CD4-positive, alpha-beta T cell (primary cell): ENCODE data around the gene TTLL13. TPM values are rescaled to one million over a fixed set of nuclear protein-coding genes. Genes with fewer than 3 reads are reported as not detected.

Source experiments
- ATAC-seq: fragments of 200-7000 bp; cut with Tn5 transposase; one replicate; pipeline ENCODE4 v1.10.0; 2022; ENCODE audit warnings: mild to moderate bottlenecking; ENCODE audit not compliant: poor library complexity
- CTCF ChIA-PET: fragments of 350-600 bp; sonication (Branson Sonifier 250); formaldehyde crosslinking; loops from one replicate; lab custom pipeline; 2021; ENCODE audit warnings: antibody characterized with exemption, inconsistent platforms; lab: Charles Lee
- POLR2A ChIA-PET: fragments of 350-600 bp; sonication (Branson Sonifier 250); formaldehyde crosslinking; loops from one replicate; lab custom pipeline; 2021; ENCODE audit warnings: antibody characterized with exemption, inconsistent platforms; lab: Charles Lee
- DNase-seq, 14 experiments: peaks; one replicate each; pipeline ENCODE4 v3.0.0-alpha.2; 2013 to 2020; ENCODE audit warnings: mixed read lengths in 2 of 14
- H3K27ac ChIP-seq, 2 donors: one replicate each; pipeline versions ENCODE4 v1.5.1 to v1.7.0; 2013; ENCODE audit warnings: low read length in 2 of 2, low read depth in 1 of 2, mild to moderate bottlenecking in 1 of 2
- H3K27me3 ChIP-seq, 2 experiments: 1 replicate in 1 of 2; 2 replicates in 1 of 2; pipeline versions ENCODE4 v1.6.1 to v1.7.0; 2013; ENCODE audit warnings: low read length in 2 of 2, control low read depth in 1 of 2, mild to moderate bottlenecking in 1 of 2, moderate library complexity in 1 of 2; ENCODE audit not compliant: insufficient read depth in 2 of 2, control insufficient read depth in 1 of 2
- H3K36me3 ChIP-seq: one replicate; pipeline ENCODE4 v1.6.1; 2013; ENCODE audit warnings: low read length, control low read depth; ENCODE audit not compliant: insufficient read depth
- H3K4me1 ChIP-seq: one replicate; pipeline ENCODE4 v1.6.1; 2013; ENCODE audit warnings: low read length, control low read depth; ENCODE audit not compliant: insufficient read depth
- H3K4me3 ChIP-seq: one replicate; pipeline ENCODE4 v1.5.1; 2013; ENCODE audit warnings: mild to moderate bottlenecking, low read length, moderate library complexity
- H3K9me3 ChIP-seq, 2 experiments: 1 replicate in 1 of 2; 2 replicates in 1 of 2; pipeline versions ENCODE4 v1.6.1 to v1.7.0; 2013; ENCODE audit warnings: low read length in 2 of 2, mild to moderate bottlenecking in 2 of 2, control low read depth in 1 of 2, moderate library complexity in 1 of 2; ENCODE audit not compliant: control insufficient read depth in 1 of 2, insufficient read depth in 1 of 2
- H3K27ac Mint-ChIP-seq: one replicate; pipeline ENCODE4 v1.8.0; 2020; ENCODE audit warnings: mixed read lengths
- H3K27me3 Mint-ChIP-seq: one replicate; pipeline ENCODE4 v1.8.0; 2021; ENCODE audit warnings: mixed read lengths
- H3K36me3 Mint-ChIP-seq: one replicate; pipeline ENCODE4 v1.8.0; 2021; ENCODE audit warnings: low read depth, mixed read lengths
- H3K4me1 Mint-ChIP-seq: one replicate; pipeline ENCODE4 v1.8.0; 2021; ENCODE audit warnings: low read depth, mixed read lengths
- H3K4me3 Mint-ChIP-seq: one replicate; pipeline ENCODE4 v1.8.0; 2020; ENCODE audit warnings: mild to moderate bottlenecking, mixed read lengths
- H3K9me3 Mint-ChIP-seq: one replicate; pipeline ENCODE4 v1.8.0; 2020; ENCODE audit warnings: mixed read lengths
- intact Hi-C, 2 experiments: fragments of 100-400 bp; cut with DNase I in 1 of 2; cut with micrococcal nuclease in 1 of 2; formaldehyde crosslinking; loops; one replicate each; pipeline versions ENCODE4 v1.15.1 to v1.9.0; 2023 to 2025; cut with DNase I, micrococcal nuclease
- total RNA-seq, 174 experiments: library from RNA in 2 of 174; stranded (reverse) in 2 of 174; gene quantifications; one replicate each; pipeline ENCODE4 v1.2.3 and lab custom pipeline; 2021 to 2026
- TF ChIP-seq, protein P1 (sequence below): fragments of 200-600 bp; IDR thresholded peaks from one replicate; pipeline ENCODE4 v1.8.0; 2022; ENCODE audit warnings: antibody characterized with exemption, mild to moderate bottlenecking

Gene TTLL13
- total RNA-seq, 2 experiments from 2014 or later, result 0.63 to 1.8 TPM

GRCh38 chr15:90231028-90232017, 18.0 kb upstream of the TTLL13 start:
- Histone ChIP-seq H3K4me1 (peaks cover 67% of the 10 kb centered on the region), H3K36me3 (peaks cover 45% of the 10 kb centered on the region), H3K27ac (peak overlapping the region; percentile 97 to 99), H3K4me3 (peak overlapping the region; percentile 89), H3K9me3 (no peaks in the 10 kb centered on the region), H3K27me3 (no peaks in the 10 kb centered on the region)
- H3K4me3 Mint-ChIP-seq, result peak overlapping the region; percentile 93
- H3K27me3 Mint-ChIP-seq, result no peaks in the 10 kb centered on the region
- TF ChIP-seq, protein P1, sequence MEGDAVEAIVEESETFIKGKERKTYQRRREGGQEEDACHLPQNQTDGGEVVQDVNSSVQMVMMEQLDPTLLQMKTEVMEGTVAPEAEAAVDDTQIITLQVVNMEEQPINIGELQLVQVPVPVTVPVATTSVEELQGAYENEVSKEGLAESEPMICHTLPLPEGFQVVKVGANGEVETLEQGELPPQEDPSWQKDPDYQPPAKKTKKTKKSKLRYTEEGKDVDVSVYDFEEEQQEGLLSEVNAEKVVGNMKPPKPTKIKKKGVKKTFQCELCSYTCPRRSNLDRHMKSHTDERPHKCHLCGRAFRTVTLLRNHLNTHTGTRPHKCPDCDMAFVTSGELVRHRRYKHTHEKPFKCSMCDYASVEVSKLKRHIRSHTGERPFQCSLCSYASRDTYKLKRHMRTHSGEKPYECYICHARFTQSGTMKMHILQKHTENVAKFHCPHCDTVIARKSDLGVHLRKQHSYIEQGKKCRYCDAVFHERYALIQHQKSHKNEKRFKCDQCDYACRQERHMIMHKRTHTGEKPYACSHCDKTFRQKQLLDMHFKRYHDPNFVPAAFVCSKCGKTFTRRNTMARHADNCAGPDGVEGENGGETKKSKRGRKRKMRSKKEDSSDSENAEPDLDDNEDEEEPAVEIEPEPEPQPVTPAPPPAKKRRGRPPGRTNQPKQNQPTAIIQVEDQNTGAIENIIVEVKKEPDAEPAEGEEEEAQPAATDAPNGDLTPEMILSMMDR, result no peak
- H3K27ac Mint-ChIP-seq, result peak overlapping the region; percentile 99
- DNase-seq, result peak; percentile 69 to 96 (median 81)
- ATAC-seq, result peak; percentile 69
- intact Hi-C loops, result loop anchor here (2.0 to 10.0 kb wide), 6 partner anchors 33 to 337 kb away; partner anchors contain the start of genes AP3S2 (in 1 of the 2), IDH2 (in 1 of the 2), IQGAP1 (in 1 of the 2) and NGRN (in 1 of the 2)
- POLR2A ChIA-PET, result interaction anchor here (0.7 to 5.1 kb wide), 14 partner anchors 10 to 704 kb away, joined by 3 to 97 read pairs (median 8); partner anchors contain the start of genes HDDC3, IDH2, IQGAP1 and NGRN
- CTCF ChIA-PET, result interaction anchor here (0.9 to 1.8 kb wide), 4 partner anchors 10 to 88 kb away, joined by 3 to 4 read pairs (median 4); partner anchors contain the start of gene NGRN
- H3K9me3 Mint-ChIP-seq, result no peaks in the 10 kb centered on the region
- peaks cover 56% of the 10 kb centered on the region for H3K4me1 Mint-ChIP-seq
- peaks cover 57% of the 10 kb centered on the region for H3K36me3 Mint-ChIP-seq

- ChIA-PET CTCF (interaction anchor here (0.6 to 1.8 kb wide), 3 partner anchors 11 to 817 kb away, joined by 3 to 4 read pairs (median 3); no protein-coding TSS in a partner anchor), POLR2A (interaction anchor here (1.0 to 5.1 kb wide), 11 partner anchors 9 to 308 kb away, joined by 3 to 97 read pairs (median 16); partner anchors contain the start of genes IDH2, IQGAP1, NGRN and SEMA4B)
- Mint-ChIP-seq H3K27me3 (no peaks in the 10 kb centered on the region), H3K9me3 (no peaks in the 10 kb centered on the region), H3K4me3 (peak overlapping the region; percentile 93), H3K4me1 (peaks cover 56% of the 10 kb centered on the region), H3K27ac (peak overlapping the region; percentile 99), H3K36me3 (peaks cover 61% of the 10 kb centered on the region)
- peak overlapping the region; percentile 89 for H3K4me3 ChIP-seq
- ATAC-seq (no peak), DNase-seq (peak in 1 of 14 experiments; percentile 20)
- H3K27me3 ChIP-seq, result no peaks in the 10 kb centered on the region
- H3K27ac ChIP-seq, result peak overlapping the region; percentile 97 to 99
- peaks cover 42% of the 10 kb centered on the region for H3K36me3 ChIP-seq
- TF ChIP-seq, protein P1, result no peak
- no peaks in the 10 kb centered on the region for H3K9me3 ChIP-seq
- intact Hi-C loops, result loop anchor here (5.0 to 10.0 kb wide), 5 partner anchors 40 to 337 kb away; partner anchors contain the start of genes AP3S2 (in 1 of the 2), IDH2 (in 1 of the 2) and IQGAP1 (in 1 of the 2)
- peaks cover 67% of the 10 kb centered on the region for H3K4me1 ChIP-seq
Observed at GRCh38 chr15:90232196-90232595, 17.2 kb upstream of the TTLL13 start.

GRCh38 chr15:90232941-90233386, 16.4 kb upstream of the TTLL13 start:
- no peaks in the 10 kb centered on the region for H3K27me3 ChIP-seq
- H3K36me3 ChIP-seq, result peaks cover 41% of the 10 kb centered on the region
- CTCF ChIA-PET, result interaction anchor here (0.8 to 1.6 kb wide), 6 partner anchors 12 to 699 kb away, joined by 3 to 7 read pairs (median 4); partner anchors contain the start of genes HDDC3 and NGRN
- peak overlapping the region; percentile 93 for H3K4me3 Mint-ChIP-seq
- no peaks in the 10 kb centered on the region for H3K9me3 ChIP-seq
- ATAC-seq (no peak), DNase-seq (no peak)
- TF ChIP-seq, protein P1, result peak; percentile 34
- no peaks in the 10 kb centered on the region for H3K9me3 Mint-ChIP-seq
- H3K4me1 Mint-ChIP-seq, result peaks cover 56% of the 10 kb centered on the region
- H3K36me3 Mint-ChIP-seq, result peaks cover 61% of the 10 kb centered on the region
- peak overlapping the region; percentile 89 for H3K4me3 ChIP-seq
- H3K27ac Mint-ChIP-seq, result peak overlapping the region; percentile 99
- H3K27ac ChIP-seq, result peak overlapping the region; percentile 97 to 99
- no peaks in the 10 kb centered on the region for H3K27me3 Mint-ChIP-seq
- POLR2A ChIA-PET, result interaction anchor here (0.7 to 5.1 kb wide), 18 partner anchors 11 to 699 kb away, joined by 4 to 97 read pairs (median 10); partner anchors contain the start of genes AP3S2, HDDC3, IDH2 and IQGAP1
- H3K4me1 ChIP-seq, result peaks cover 65% of the 10 kb centered on the region
- intact Hi-C loops, result loop anchor here (5.0 to 10.0 kb wide), 5 partner anchors 41 to 338 kb away; partner anchors contain the start of genes AP3S2 (in 1 of the 2), IDH2 (in 1 of the 2) and IQGAP1 (in 1 of the 2)
